Astrocyte (in vitro differentiated cells and primary cell): ENCODE data around the gene MYLIP. TPM values are rescaled to one million over a fixed set of nuclear protein-coding genes. Genes with fewer than 3 reads are reported as not detected.
A peak's percentile ranks its signal among the peaks of the same experiment; 100 is the strongest.

Experiments
- DNase-seq: peaks from one replicate; pipeline ENCODE4 v3.0.0-alpha.2; 2010; ENCODE audit warnings: low read depth
- FAIRE-seq: peaks from 2 replicates; lab custom pipeline; 2011; peaks lifted over from hg19 to GRCh38; lab: Jason Lieb, UNC
- H2AFZ ChIP-seq: 2 replicates; pipeline ENCODE4 v1.6.0; 2012; ENCODE audit warnings: low read depth, low read length, inconsistent platforms
- H3K27ac ChIP-seq: 2 replicates; pipeline ENCODE4 v1.5.1; 2011; ENCODE audit warnings: low read depth, low read length, inconsistent platforms
- H3K27me3 ChIP-seq: 2 replicates; pipeline ENCODE4 v1.6.0; 2011; ENCODE audit warnings: low read length, inconsistent platforms; ENCODE audit not compliant: insufficient read depth
- H3K36me3 ChIP-seq: 2 replicates; pipeline ENCODE4 v1.5.1; 2011; ENCODE audit warnings: low read length, inconsistent platforms; ENCODE audit not compliant: insufficient read depth
- H3K4me1 ChIP-seq: 2 replicates; pipeline ENCODE4 v1.5.1; 2011; ENCODE audit warnings: low read length, inconsistent platforms; ENCODE audit not compliant: insufficient read depth
- H3K4me2 ChIP-seq: 2 replicates; pipeline ENCODE4 v1.6.0; 2012; ENCODE audit warnings: low read length, inconsistent platforms
- H3K4me3 ChIP-seq: 2 replicates; pipeline ENCODE4 v1.5.1; 2011; ENCODE audit warnings: low read depth, mild to moderate bottlenecking, low read length, inconsistent platforms; ENCODE audit not compliant: insufficient read depth
- H3K79me2 ChIP-seq: 2 replicates; pipeline ENCODE4 v1.6.0; 2012; ENCODE audit warnings: mild to moderate bottlenecking, low read length, inconsistent platforms; ENCODE audit not compliant: insufficient read depth
- H3K9ac ChIP-seq: 2 replicates; pipeline ENCODE4 v1.6.0; 2012; ENCODE audit warnings: mild to moderate bottlenecking, low read length, inconsistent platforms
- H3K9me3 ChIP-seq: 2 replicates; pipeline ENCODE4 v1.5.1; 2012; ENCODE audit warnings: low read depth, mild to moderate bottlenecking, low read length, inconsistent platforms; ENCODE audit not compliant: insufficient read depth
- H4K20me1 ChIP-seq: 2 replicates; pipeline ENCODE4 v1.6.0; 2012; ENCODE audit warnings: low read length, inconsistent platforms; ENCODE audit not compliant: insufficient read depth
- H3K27ac Mint-ChIP-seq: one replicate; pipeline ENCODE4 v1.8.0; 2021; ENCODE audit warnings: mild to moderate bottlenecking, mixed read lengths; ENCODE audit not compliant: unreplicated experiment
- H3K27me3 Mint-ChIP-seq: one replicate; pipeline ENCODE4 v1.8.0; 2021; ENCODE audit warnings: low read depth, mixed read lengths; ENCODE audit not compliant: unreplicated experiment
- H3K36me3 Mint-ChIP-seq: one replicate; pipeline ENCODE4 v1.8.0; 2021; ENCODE audit warnings: low read depth, mixed read lengths; ENCODE audit not compliant: unreplicated experiment
- H3K4me1 Mint-ChIP-seq: one replicate; pipeline ENCODE4 v1.8.0; 2021; ENCODE audit warnings: low read depth, mixed read lengths; ENCODE audit not compliant: unreplicated experiment
- H3K4me3 Mint-ChIP-seq: one replicate; pipeline ENCODE4 v1.8.0; 2021; ENCODE audit warnings: mild to moderate bottlenecking, moderate library complexity, mixed read lengths; ENCODE audit not compliant: unreplicated experiment
- H3K9me3 Mint-ChIP-seq: one replicate; pipeline ENCODE4 v1.8.0; 2021; ENCODE audit warnings: mild to moderate bottlenecking, mixed read lengths; ENCODE audit not compliant: unreplicated experiment
- EZH2 ChIP-seq: IDR thresholded peaks from 2 replicates; pipeline ENCODE4 v1.6.1; 2012; ENCODE audit warnings: mild to moderate bottlenecking, low read length, inconsistent platforms; ENCODE audit not compliant: insufficient read depth
- total RNA-seq: library from RNA; stranded (reverse); gene quantifications from 2 replicates; pipeline ENCODE4 v1.2.1, GENCODE V29; 2021
- TF ChIP-seq, protein P1 (sequence below): IDR thresholded peaks from 2 replicates; pipeline ENCODE4 v1.5.1; 2011; ENCODE audit warnings: low read depth, mild to moderate bottlenecking, inconsistent platforms, low read length, moderate library complexity; ENCODE audit not compliant: insufficient read depth

The MYLIP gene
- total RNA-seq, 1 donor from 2014 or later, result 12.9 TPM

DNA sequence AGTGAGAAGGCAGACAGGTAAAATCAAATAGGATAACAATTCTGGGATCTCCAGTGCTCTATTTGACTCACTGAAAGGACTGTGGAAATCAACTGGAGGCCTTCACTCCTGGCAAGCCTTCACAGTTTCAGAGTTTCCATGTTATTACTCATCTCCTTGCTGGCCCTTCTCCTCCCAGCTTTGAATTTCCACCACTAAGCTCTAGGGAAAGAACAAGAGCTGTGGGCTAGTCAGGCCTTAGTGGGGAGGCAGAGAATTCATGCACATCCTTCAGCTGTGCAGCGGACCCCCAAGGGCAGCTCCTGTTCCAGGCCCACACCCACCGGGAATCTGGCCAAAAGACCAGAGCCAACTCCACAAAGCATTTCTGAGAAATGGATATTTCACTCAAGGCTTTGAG lies 26.0 kb downstream of the MYLIP start:
- H3K9ac ChIP-seq, result no peak overlapping the region
- H3K9me3 ChIP-seq, result no peaks in the 10 kb centered on the region
- H3K36me3 ChIP-seq, result no peaks in the 10 kb centered on the region
- H3K4me1 Mint-ChIP-seq, result peaks cover 7% of the 10 kb centered on the region
- no peak overlapping the region for H3K4me2 ChIP-seq
- DNase-seq (peak; percentile 86), FAIRE-seq (no peak)
- no peaks in the 10 kb centered on the region for H3K79me2 ChIP-seq
- TF ChIP-seq, protein P1, sequence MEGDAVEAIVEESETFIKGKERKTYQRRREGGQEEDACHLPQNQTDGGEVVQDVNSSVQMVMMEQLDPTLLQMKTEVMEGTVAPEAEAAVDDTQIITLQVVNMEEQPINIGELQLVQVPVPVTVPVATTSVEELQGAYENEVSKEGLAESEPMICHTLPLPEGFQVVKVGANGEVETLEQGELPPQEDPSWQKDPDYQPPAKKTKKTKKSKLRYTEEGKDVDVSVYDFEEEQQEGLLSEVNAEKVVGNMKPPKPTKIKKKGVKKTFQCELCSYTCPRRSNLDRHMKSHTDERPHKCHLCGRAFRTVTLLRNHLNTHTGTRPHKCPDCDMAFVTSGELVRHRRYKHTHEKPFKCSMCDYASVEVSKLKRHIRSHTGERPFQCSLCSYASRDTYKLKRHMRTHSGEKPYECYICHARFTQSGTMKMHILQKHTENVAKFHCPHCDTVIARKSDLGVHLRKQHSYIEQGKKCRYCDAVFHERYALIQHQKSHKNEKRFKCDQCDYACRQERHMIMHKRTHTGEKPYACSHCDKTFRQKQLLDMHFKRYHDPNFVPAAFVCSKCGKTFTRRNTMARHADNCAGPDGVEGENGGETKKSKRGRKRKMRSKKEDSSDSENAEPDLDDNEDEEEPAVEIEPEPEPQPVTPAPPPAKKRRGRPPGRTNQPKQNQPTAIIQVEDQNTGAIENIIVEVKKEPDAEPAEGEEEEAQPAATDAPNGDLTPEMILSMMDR, result no peak
- no peak for TF ChIP-seq EZH2
- H3K27me3 ChIP-seq, result no peaks in the 10 kb centered on the region
- no peaks in the 10 kb centered on the region for H3K9me3 Mint-ChIP-seq
- H4K20me1 ChIP-seq, result no peaks in the 10 kb centered on the region
- H3K4me3 ChIP-seq, result no peak overlapping the region
- peaks cover 14% of the 10 kb centered on the region for H3K36me3 Mint-ChIP-seq
- no peak overlapping the region for H3K27ac ChIP-seq
- H3K4me3 Mint-ChIP-seq, result no peak overlapping the region
- peaks cover 4% of the 10 kb centered on the region for H3K4me1 ChIP-seq
- H2AFZ ChIP-seq, result no peak overlapping the region
- H3K27ac Mint-ChIP-seq, result peak overlapping the region; percentile 67
- H3K27me3 Mint-ChIP-seq, result no peaks in the 10 kb centered on the region

DNA sequence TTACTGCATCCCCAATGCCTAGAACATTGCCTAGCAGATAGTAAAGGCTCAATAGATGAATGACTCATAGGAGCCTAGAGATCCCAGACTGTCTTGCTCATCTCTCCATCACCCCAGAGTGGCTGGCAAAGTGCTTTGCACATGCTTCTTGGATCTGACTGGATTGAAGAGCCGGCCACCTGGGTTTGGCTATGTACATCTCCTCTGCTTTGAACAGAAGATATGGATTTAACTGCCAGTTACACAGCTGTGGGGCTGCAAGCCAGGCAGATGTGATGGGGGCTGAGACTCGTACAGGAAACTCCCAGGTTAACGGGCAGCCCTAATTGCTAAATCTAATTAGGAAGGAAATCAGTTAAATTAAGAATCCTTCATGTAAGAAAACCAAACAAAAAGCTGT lies 28.6 kb downstream of the MYLIP start:
- Histone ChIP-seq H3K27ac (no peak overlapping the region), H3K4me2 (no peak overlapping the region), H4K20me1 (no peaks in the 10 kb centered on the region), H3K4me1 (peaks cover 4% of the 10 kb centered on the region), H3K9me3 (no peaks in the 10 kb centered on the region), H3K4me3 (no peak overlapping the region), H2AFZ (no peak overlapping the region), H3K9ac (no peak overlapping the region), H3K27me3 (no peaks in the 10 kb centered on the region), H3K79me2 (no peaks in the 10 kb centered on the region), H3K36me3 (no peaks in the 10 kb centered on the region)
- peaks cover 5% of the 10 kb centered on the region for H3K36me3 Mint-ChIP-seq
- no peaks in the 10 kb centered on the region for H3K9me3 Mint-ChIP-seq
- no peak overlapping the region for H3K4me3 Mint-ChIP-seq
- H3K4me1 Mint-ChIP-seq, result peaks cover 7% of the 10 kb centered on the region
- TF ChIP-seq, protein P1, result no peak
- TF ChIP-seq EZH2, result no peak
- no peak for DNase-seq
- no peak overlapping the region for H3K27ac Mint-ChIP-seq
- FAIRE-seq, result no peak
- H3K27me3 Mint-ChIP-seq, result peaks cover 3% of the 10 kb centered on the region

DNA sequence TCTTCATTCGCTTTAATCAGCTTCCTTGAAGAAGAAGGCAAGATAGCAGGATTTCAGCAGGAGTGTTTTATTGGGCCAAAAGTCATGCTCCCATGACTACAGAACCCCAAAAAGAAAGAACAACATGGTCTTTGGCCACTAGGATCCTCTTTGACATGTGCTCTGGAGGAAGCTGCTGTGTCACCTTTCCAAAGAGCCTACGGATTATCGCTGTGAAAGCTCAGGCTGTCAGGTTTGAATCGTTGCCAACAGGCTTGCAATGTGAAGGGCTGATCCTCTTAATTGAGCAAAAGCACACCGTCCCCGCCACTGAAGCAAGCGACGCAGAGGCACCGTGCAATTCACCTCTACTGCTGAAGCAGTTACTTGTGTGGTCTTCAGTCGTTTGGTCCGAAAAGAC lies 29.0 kb downstream of the MYLIP start:
- no peak for FAIRE-seq
- Histone ChIP-seq H3K27ac (no peak overlapping the region), H3K79me2 (no peaks in the 10 kb centered on the region), H3K36me3 (no peaks in the 10 kb centered on the region), H4K20me1 (no peaks in the 10 kb centered on the region), H3K9me3 (no peaks in the 10 kb centered on the region), H3K9ac (no peak overlapping the region), H3K4me2 (no peak overlapping the region), H3K4me3 (no peak overlapping the region), H3K27me3 (no peaks in the 10 kb centered on the region), H3K4me1 (peaks cover 4% of the 10 kb centered on the region), H2AFZ (no peak overlapping the region)
- Mint-ChIP-seq H3K4me1 (peaks cover 7% of the 10 kb centered on the region), H3K27me3 (peaks cover 3% of the 10 kb centered on the region), H3K4me3 (no peak overlapping the region), H3K36me3 (peaks cover 5% of the 10 kb centered on the region), H3K27ac (no peak overlapping the region), H3K9me3 (no peaks in the 10 kb centered on the region)
- TF ChIP-seq, protein P1, result no peak
- no peak for TF ChIP-seq EZH2
- no peak for DNase-seq
